IPS-18c (cell line): ENCODE data around the gene CTCF.
A peak's percentile ranks its signal among the peaks of the same experiment; 100 is the strongest.

Experiments
- H3K4me3 ChIP-seq: 2 replicates; pipeline ENCODE4 v1.7.0; 2013; ENCODE audit warnings: low read depth, mild to moderate bottlenecking, low read length, moderate library complexity; ENCODE audit not compliant: insufficient read depth
- H3K9me3 ChIP-seq: one replicate; pipeline ENCODE4 v1.6.1; 2013; ENCODE audit warnings: mild to moderate bottlenecking, low read length, moderate library complexity; ENCODE audit not compliant: control insufficient read depth, insufficient read depth

CTCF gene

GRCh38 chr16:67561824-67562525 lies 351 bp upstream of the CTCF start:
- Histone ChIP-seq H3K4me3 (peak overlapping the region; percentile 86), H3K9me3 (peaks cover 2% of the 10 kb centered on the region)

GRCh38 chr16:67562918-67563707 lies 787 bp downstream of the CTCF start:
- Histone ChIP-seq H3K9me3 (peaks cover 2% of the 10 kb centered on the region), H3K4me3 (peak overlapping the region; percentile 91)

- peaks cover 2% of the 10 kb centered on the region for H3K9me3 ChIP-seq
- H3K4me3 ChIP-seq = peak overlapping the region; percentile 91
Observed at GRCh38 chr16:67563708-67564468, 1.6 kb downstream of the CTCF start.

- H3K4me3 ChIP-seq = no peak overlapping the region
Observed at GRCh38 chr16:67565470-67566100, 3.3 kb downstream of the CTCF start.

GRCh38 chr16:67571464-67571863 lies 9.1 kb downstream of the CTCF start:
- no peaks in the 10 kb centered on the region for H3K9me3 ChIP-seq
- H3K4me3 ChIP-seq = no peak overlapping the region

More at GRCh38 chr16:67565470-67566100, 3.3 kb downstream of the CTCF start:
- H3K9me3 ChIP-seq = peaks cover 2% of the 10 kb centered on the region

GRCh38 chr16:67571981-67572431 lies 9.7 kb downstream of the CTCF start:
- H3K4me3 ChIP-seq = no peak overlapping the region
- H3K9me3 ChIP-seq = no peaks in the 10 kb centered on the region

- Histone ChIP-seq H3K4me3 (no peak overlapping the region), H3K9me3 (no peaks in the 10 kb centered on the region)
Observed at GRCh38 chr16:67579686-67580085, 17.4 kb downstream of the CTCF start.

- no peaks in the 10 kb centered on the region for H3K9me3 ChIP-seq
- no peak overlapping the region for H3K4me3 ChIP-seq
Observed at GRCh38 chr16:67580202-67580601, 17.9 kb downstream of the CTCF start.

GRCh38 chr16:67593288-67593687 lies 31.0 kb downstream of the CTCF start:
- Histone ChIP-seq H3K4me3 (peak overlapping the region; percentile 17; the same call in 1 of the 2 replicates), H3K9me3 (no peaks in the 10 kb centered on the region)

GRCh38 chr16:67593701-67594100 lies 31.4 kb downstream of the CTCF start:
- Histone ChIP-seq H3K9me3 (no peaks in the 10 kb centered on the region), H3K4me3 (no peak overlapping the region)

GRCh38 chr16:67594256-67594915 lies 32.1 kb downstream of the CTCF start:
- H3K9me3 ChIP-seq = no peaks in the 10 kb centered on the region
- no peak overlapping the region for H3K4me3 ChIP-seq

GRCh38 chr16:67594956-67595355 lies 32.6 kb downstream of the CTCF start:
- Histone ChIP-seq H3K4me3 (no peak overlapping the region), H3K9me3 (no peaks in the 10 kb centered on the region)

GRCh38 chr16:67598527-67598926 lies 36.2 kb downstream of the CTCF start:
- no peak overlapping the region for H3K4me3 ChIP-seq
- H3K9me3 ChIP-seq = no peaks in the 10 kb centered on the region

- no peaks in the 10 kb centered on the region for H3K9me3 ChIP-seq
- no peak overlapping the region for H3K4me3 ChIP-seq
Observed at GRCh38 chr16:67605641-67606040, 43.3 kb downstream of the CTCF start.

GRCh38 chr16:67606632-67607031 lies 44.3 kb downstream of the CTCF start:
- H3K4me3 ChIP-seq = no peak overlapping the region

GRCh38 chr16:67608364-67608763 lies 46.0 kb downstream of the CTCF start:
- H3K9me3 ChIP-seq = no peaks in the 10 kb centered on the region
- no peak overlapping the region for H3K4me3 ChIP-seq

More at GRCh38 chr16:67606632-67607031, 44.3 kb downstream of the CTCF start:
- H3K9me3 ChIP-seq = no peaks in the 10 kb centered on the region

GRCh38 chr16:67613808-67614207 lies 51.5 kb downstream of the CTCF start:
- no peaks in the 10 kb centered on the region for H3K9me3 ChIP-seq
- no peak overlapping the region for H3K4me3 ChIP-seq
